HG02571 (cell line): ENCODE measurements around the gene CAMK1D.
A peak's percentile ranks its signal among the peaks of the same experiment; 100 is the strongest.
"Not testable (repeated sequence)": the region's sequence is repeated elsewhere in the genome, so short reads cannot be mapped to it uniquely, and the experiment has no call there.

Source experiments
- ATAC-seq: cut with Tn5 transposase; IDR thresholded peaks from one replicate; pipeline ENCODE4 v1.9.1; 2021; ENCODE audit warnings: mild to moderate bottlenecking, moderate library complexity; ENCODE audit not compliant: unreplicated experiment

CAMK1D gene

DNA sequence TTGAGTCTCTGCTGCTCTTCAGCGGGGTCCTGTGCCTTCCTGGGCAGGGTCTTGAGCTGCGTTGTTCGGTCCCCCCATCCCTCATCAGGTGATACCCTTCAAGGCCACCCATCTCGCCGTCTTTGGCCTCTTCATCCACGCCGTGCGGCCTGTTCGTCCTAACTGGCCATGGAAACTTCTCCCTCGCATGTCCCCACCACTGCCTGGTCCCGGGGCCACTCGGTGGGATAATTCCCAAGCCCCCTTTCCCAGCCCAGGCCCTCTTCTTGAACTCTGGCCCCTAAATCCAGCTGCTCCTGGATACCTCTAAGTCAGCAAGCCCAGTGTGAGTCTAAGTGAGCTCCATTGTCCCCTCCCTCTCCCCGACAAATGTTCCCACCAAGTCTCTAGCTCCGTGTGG is 74.5 kb downstream of the CAMK1D start:
- no peak for ATAC-seq

- ATAC-seq = no peak
Measured at GRCh38 chr10:12427276-12427675, 77.9 kb downstream of the CAMK1D start.

- no peak for ATAC-seq
Measured at GRCh38 chr10:12428447-12429135, 79.2 kb downstream of the CAMK1D start.

DNA sequence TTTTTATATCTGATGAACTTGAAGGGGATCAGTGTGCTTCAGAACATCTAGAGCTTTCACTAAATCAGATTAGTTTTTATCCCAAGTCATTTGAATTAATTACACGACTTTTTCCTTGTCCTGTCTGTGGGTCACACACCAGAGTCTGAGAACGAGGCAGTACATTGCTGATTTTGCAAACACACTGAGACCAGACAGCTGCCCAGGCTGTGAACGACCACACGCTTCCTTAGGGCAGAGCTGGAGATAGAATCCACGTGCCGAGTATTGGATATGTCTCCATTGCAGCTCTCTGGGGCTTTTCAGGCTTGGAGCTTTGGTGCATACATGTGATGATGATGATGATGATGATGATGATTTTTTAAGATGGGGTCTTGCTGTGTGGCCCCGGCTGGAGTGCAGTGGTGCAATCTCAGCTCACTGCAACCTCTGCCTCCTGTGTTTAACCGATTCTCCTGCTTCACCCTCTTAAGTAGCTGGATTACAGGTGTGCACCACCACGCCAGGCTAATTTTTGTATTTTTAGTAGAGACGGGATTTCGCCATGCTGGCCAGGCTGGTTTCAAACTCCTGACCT is 81.1 kb downstream of the CAMK1D start:
- no peak for ATAC-seq

DNA sequence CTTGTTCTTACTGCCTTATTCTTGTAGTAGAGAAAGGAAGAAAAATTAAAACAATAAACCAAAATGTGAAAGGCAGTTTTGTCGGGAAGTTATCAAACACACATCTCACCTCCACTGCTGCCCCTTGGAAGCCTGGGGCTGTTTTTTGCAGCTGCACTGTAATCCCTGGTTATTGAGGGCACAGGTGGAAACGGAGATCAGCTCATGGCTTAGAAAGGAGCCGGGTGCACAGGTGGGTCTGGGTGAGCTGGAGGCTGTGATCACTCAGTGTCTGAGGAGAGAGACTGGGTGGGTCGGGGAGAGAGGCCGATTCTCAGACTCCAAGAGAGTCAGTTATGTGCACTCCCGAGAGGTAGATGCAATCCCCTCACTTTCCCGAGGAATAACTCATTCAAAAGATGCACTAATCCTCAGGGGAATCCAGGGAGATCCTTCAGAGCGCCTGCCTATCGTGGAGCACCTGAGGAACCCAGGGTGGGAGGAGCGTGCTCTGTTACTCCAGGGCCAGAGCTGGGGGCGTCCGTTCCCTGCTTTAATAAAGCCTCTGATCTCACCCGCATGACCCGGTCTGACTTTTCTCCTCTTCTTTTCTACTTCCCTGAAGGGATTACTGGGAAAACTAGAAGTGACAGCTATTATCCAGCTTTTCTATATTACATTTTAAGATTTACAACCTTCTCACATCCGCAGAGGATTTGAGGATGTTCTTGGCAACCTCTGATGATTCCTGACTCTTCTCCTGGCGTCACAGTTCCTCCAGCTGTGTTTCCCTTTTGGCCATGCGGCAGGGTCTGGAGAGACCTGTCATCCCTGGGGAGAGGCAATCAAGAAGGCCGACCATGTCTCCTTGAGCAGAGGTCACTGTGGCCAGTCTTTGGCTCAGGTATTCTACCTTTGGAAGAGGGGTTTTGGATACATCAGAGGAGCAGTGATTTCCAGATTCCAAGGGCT is 82.1 kb downstream of the CAMK1D start:
- no peak for ATAC-seq

GRCh38 chr10:12432402-12433189 is 83.2 kb downstream of the CAMK1D start:
- ATAC-seq = no peak

DNA sequence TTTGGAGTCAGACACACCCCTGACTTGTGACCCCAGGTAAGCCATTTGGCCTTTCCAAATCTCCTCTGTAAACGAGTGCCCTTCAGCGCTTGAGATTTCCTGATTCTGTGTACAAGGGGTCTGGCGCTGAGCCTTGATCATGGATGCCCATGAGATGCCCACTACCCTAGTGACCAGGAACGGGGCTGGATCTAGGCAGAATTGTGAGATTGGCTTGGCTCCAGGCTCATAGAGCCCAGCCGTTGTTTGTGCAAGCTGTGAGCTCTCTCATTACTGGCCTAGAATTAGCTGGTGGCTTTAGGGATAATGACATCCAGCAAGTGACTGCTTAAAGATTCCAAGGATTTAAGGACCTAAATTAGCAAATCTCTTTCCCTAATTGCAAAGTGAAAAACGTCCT is 84.9 kb downstream of the CAMK1D start:
- ATAC-seq = no peak

DNA sequence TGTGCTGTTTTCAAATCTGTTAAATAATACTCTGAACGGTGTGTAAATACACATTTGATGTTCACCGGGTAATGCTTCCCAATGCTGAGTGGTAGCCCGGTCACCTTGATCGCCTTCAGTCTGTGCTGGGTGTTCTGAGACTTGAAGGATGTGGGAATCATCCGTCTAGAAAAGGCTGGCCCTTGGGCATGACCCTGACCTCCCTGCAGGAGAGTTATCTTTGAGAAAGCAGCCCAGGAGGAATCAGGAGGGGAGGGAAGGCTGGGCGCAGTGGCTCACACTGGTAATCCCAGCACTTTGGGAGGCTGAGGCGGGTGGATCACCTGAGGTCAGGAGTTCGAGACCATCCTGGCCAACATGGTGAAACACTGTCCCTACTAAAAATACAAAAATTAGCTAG is 85.3 kb downstream of the CAMK1D start:
- not testable (repeated sequence) for ATAC-seq

DNA sequence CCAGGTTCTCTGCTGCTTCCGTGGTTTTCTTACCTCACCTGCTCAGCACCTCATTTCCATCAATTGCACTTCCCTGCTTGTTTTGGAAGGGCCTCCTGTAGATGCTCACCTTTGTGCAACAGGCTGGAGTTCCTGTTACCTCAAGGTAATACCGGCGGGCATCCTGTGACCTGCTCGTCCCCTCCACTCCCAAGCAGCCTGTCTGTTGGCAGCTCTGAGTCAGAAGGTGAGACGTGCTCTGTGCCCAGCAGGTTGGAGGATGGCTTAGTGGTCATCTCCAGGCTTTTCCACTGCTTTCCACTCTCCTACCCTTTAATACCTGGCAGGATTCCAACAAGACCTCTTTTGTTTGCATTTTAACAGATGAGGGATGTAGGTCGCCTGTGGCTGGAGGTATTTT is 86.0 kb downstream of the CAMK1D start:
- no peak for ATAC-seq

- ATAC-seq = no peak
Measured at GRCh38 chr10:12438919-12439692, 89.8 kb downstream of the CAMK1D start.

GRCh38 chr10:12439767-12440166 is 90.4 kb downstream of the CAMK1D start:
- ATAC-seq = not testable (repeated sequence)

- ATAC-seq = no peak
Measured at GRCh38 chr10:12443026-12443425, 93.7 kb downstream of the CAMK1D start.

GRCh38 chr10:12444981-12445700 is 95.8 kb downstream of the CAMK1D start:
- ATAC-seq = no peak

- ATAC-seq = no peak
Measured at GRCh38 chr10:12445701-12446334, 96.5 kb downstream of the CAMK1D start.

DNA sequence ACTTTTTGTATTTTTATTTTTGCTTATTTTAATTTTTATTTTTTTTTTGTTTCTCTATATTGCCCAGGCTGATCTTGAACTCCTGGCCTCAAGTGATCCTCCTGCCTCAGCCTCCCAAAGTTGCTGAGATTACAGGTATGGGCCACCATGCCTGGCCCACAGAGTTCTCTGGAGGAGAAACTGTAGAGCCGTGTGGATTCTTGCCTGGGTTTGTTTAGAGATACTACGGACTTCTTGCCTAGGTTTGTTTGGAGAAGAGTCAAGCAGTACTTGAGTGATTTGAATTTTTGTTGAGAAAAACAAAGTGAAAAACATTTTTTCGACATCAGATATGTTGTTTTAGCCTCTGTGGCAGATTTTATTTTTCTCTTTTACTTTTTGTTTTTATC is 99.0 kb downstream of the CAMK1D start:
- no peak for ATAC-seq

DNA sequence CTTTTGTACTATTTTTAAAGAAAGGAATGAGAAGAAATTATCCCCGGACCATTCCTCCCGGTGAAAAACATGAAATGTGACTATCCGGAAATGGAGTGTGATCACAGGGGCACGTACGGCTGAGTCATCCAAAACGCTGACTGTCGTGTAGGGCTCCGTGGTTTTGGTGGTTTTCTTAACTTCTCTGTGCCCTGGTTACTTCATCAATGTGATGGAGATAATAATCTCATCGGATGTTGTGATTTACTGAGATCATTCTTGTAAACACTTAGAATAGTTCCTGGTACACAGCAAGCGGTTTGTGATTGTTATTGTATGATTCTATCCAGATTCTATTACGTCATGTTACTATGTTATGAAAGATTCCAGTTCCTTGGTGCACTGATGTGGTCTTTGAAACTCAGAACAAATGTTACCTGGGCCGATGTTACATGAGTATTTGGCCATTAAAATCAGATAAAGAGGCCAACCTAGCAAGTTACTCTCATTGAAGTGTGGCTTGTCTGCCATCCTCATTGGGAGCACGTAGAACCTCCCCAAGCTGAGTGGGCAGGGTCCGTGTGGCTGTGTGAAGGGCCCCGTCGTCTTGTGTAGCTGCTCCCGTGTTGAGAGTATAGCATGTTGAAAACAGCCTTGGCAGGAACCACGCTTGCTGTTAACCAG is 99.5 kb downstream of the CAMK1D start:
- ATAC-seq = peak; percentile 75

DNA sequence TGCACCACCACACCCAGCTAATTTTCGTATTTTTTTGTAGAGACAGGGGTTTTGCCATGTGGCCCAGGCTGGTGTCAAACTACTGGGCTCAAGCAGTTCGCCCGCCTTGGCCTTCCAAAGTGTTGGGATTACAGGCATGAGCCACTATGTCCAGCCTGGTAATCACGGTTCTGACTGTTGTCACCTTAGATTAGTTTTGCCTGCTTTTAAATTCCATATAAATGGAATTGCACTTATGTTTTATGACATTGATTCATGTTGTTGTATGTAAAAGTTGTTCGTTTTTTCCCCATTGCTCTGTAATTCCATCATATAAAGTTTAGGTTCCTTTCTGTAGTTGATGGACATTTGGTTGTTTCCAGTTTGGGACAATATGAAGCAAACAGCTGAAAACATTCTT is 106.0 kb downstream of the CAMK1D start:
- ATAC-seq = no peak

GRCh38 chr10:12455766-12456165 is 106.4 kb downstream of the CAMK1D start:
- ATAC-seq = no peak

DNA sequence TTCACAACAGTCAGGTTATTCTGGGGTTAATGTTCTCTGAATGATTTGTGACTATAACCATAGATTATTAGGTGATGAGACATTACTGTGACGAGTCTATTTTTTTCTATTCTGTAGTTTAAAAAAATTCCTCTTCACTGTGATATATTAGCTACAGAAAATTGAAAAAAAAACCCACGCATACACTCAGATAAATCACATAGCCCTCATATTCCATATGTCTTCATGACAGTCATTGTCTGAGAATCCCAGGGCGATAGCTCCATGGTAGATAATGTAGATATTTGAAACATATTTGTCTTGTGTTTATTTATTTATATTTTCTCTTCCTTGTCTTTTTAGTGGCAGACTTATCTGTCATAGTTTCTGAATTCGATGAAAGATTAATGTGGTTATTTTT is 110.0 kb downstream of the CAMK1D start:
- no peak for ATAC-seq
